Lung microvascular endothelial cell (primary cell): ENCODE measurements around the gene TMEM267. TPM values are rescaled to one million over a fixed set of nuclear protein-coding genes. Genes with fewer than 3 reads are reported as not detected.
"Not testable (repeated sequence)": the region's sequence is repeated elsewhere in the genome, so short reads cannot be mapped to it uniquely, and the experiment has no call there.

ENCODE experiments used
- DNase-seq, 2 donors: peaks; one replicate each; pipeline versions ENCODE4 v3.0.0 to v3.0.0-alpha.2; 2010; ENCODE audit warnings: low read depth in 2 of 2
- total RNA-seq: library from RNA; depleted of rRNA; stranded (reverse); fragments of >200 nt; gene quantifications from 2 replicates; pipeline ENCODE4 v1.2.1, GENCODE V29; 2014

Gene TMEM267
- total RNA-seq, 1 donor from 2014 or later: 7.7 TPM

GRCh38 chr5:43461066-43461465, 22.6 kb downstream of the TMEM267 start:
- no peak for DNase-seq

- no peak for DNase-seq
These were observed 27.1 kb downstream of the TMEM267 start for GRCh38 chr5:43456556-43456955.

DNA sequence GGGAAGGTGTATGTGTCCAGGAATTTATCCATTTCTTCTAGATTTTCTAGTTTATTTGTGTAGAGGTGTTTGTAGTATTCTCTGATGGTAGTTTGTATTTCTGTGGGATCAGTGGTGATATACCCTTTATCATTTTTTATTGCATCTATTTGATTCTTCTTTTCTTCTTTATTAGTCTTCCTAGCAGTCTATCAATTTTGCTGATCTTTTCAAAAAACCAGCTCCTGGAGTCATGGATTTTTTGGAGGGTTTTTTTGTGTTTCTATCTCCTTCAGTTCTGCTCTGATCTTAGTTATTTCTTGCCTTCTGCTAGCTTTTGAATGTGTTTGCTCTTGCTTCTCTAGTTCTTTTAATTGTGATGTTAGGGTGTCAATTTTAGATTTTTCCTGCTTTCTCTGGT, 42.1 kb downstream of the TMEM267 start:
- DNase-seq: not testable (repeated sequence)

DNA sequence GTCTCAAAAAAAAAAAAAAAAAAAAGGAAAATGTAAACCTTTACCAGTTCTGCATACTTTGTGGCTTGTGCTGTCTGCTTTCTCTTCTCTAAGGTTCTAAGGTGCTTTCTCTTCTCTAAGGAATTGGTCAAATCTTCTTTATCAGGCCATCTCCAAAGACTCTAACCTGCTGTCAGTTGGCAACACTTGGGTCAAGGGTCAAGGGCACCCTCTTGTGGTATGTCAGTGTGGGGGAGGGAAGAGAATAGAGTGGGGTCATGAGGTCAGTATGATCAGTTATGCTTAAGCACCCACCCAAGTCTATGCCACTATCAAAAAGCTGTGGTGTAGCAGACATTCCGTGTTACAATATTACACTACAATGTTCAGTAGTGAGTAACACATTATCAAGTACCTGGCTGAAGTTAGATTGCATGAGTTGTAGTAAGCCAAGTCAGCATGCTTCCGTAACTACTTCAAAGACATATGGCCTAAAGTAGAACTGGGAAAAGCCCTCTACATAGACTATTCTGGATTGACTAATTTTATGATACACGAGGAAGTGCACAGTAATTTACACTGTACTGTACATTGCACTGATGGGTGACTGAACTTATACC, 46.5 kb downstream of the TMEM267 start:
- DNase-seq: no peak

- DNase-seq: no peak
These were observed 50.3 kb downstream of the TMEM267 start for GRCh38 chr5:43433382-43433781.

DNA sequence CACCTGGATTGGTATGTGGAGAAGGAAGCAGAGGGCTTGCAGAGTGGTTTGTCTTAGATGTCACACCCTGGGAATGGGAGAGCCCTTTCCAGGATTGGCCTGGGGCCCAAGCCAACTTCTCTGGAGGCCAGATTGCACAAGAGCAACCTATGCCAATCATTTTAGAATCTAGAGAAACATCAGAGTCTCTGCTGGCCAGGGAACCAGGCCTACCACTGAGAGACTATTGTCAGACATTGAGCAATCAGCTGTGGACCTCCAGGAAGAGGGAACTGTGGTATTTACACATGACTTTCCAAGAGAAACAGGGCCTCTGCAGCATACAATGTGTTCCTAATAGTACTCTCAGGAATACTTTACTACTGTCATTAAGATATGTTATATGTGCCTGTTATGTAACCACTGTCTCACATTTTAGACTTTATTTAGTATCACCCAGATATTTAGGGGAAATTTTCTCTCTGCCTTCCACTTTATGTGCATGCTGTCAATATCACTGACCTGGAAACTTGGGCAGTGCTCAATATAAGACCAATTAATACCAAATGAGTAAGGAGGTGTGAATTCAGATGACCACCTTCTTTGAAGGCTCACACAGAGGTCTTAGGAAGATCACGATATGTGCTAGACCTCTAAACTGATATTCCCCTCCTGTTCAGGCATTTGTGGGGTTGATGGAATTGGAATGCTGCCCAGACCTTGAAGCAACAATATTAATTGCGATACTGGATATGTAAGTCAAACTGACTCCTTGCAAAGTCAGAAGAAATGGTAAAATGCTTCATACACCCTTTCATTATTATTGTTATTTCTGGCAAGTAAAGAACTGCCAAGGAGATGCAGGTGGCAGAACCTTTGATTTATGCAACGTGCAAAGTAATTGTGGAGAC, 50.9 kb downstream of the TMEM267 start:
- peak; percentile 3 to 69 for DNase-seq

- DNase-seq: no peak
These were observed 54.0 kb downstream of the TMEM267 start for GRCh38 chr5:43429706-43430105.

DNA sequence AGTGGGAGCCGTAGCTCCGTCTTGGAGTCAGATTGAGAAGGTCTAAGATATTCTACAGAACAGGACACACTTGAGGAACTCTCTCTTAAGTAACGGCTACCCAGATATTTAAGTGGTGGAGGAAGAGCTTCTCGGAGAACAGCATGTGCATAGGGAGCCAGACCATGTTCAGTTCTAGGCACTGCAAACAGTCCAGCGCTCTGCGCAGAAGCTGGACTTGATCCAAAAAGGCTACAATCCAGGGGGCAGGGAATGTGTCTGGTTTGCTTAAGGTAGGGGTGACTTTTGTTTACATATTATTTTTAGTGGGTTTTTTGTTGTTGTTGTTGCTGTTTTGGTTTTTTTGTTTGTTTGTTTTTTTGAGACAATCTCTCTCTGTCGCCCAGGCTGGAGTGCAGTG, 54.6 kb downstream of the TMEM267 start:
- no peak for DNase-seq

DNA sequence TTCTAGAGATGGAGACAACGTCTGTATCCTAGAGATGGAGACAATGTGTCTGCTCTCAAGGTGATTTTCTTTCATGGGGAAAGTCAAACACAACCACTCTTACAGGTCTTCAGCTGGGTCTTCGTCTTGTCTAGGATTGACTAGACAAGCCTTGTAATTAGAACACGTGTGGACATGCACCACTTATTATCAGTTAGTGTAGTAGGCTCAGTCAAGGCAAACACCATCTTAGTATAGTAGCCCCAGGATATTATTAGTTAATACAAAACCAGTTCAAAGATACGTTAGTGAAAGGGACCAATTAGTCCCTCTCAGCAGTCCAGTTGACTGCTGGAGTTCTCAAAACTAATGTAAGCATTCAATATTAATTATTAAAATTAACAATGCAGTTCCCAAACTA, 56.4 kb downstream of the TMEM267 start:
- DNase-seq: no peak

DNA sequence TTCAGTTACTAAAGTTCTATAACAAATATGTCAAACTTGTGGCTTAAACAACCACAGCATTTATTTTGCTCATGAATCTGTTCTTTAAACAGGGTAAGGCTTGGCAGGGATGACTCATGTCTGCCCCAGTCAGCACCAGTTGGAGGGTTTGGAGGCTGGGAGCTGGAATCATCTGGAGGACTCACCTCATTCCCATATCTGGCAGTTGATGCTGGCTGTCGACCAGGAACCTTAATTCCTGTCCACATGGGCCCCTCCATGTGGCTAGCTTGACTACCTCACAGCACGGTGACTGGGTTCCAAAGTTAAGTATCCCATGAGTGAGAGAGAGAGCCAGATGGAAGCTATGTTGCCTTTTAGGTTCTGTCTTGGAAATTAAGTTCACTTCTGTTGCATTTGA, 57.7 kb downstream of the TMEM267 start:
- peak; percentile 10 to 26 for DNase-seq

GRCh38 chr5:43423086-43423485, 60.6 kb downstream of the TMEM267 start:
- DNase-seq: not testable (repeated sequence)

DNA sequence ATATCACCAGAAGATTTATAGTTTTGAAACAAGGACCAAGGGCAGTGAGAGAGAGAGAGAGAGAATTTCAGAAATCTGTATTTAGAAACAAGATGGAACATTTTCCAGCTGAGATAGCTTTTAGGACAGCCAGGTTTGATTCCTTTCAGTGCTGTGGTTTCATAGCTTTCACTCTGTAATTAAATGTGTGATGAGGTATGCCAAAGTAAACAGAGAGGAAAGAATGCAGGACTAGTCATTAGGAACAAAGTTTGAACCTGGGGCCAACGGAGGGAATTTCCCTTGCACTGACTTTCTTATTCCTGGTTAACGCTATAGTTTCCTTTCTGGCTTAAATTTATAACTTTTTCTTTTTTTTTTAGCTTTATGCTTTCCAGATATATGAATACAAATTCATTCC, 61.5 kb downstream of the TMEM267 start:
- DNase-seq: peak; percentile 21 to 74

DNA sequence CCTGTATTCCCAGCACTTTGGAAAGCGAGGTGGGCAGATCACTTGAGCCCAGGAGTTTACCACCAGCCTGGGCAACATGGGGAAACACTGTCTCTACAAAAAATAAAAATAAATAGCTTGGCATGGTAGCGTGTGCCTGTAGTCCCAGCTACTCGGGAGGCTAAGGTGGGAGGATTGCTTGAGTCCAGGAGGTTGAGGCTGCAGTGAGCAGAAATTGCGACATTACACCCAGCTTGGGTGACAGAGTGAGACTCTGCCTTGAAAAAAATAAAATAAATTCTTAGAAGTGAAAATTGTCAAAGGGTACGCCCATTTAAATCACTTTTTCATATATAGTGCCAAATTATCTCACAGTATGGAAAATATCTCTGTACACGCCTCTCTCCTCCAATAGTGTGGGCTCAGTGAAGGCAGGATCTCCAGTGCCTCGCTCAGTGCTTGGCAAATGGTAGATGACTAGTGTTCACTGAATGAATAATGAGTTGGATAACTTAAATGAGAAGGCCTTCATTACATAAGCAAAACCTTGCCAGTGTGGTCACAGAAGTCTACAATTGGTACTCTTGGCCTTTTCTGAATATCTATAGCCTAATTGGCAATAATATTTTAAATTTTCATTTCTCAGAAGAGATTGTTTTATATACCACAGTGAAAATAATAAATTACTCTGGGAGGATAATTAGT, 62.1 kb downstream of the TMEM267 start:
- no peak for DNase-seq

DNA sequence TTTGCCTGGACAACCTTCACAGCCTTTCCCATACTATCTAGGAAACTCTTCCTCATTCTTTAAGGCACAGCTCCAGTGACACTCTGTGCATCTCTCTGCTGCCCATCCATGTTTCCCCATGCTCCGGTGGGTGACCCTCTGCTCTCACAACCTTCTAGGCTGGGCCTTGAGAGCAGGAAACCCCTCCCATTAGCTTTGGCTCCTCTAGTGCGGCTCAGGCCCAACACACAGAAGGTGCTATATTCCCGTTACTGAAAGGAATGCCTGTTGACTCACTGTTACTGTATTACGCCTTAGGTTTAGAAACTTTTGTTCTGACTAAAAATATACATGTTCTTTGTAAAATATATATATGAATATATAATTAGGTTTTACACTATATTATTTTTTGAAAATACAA, 63.4 kb downstream of the TMEM267 start:
- no peak for DNase-seq

DNA sequence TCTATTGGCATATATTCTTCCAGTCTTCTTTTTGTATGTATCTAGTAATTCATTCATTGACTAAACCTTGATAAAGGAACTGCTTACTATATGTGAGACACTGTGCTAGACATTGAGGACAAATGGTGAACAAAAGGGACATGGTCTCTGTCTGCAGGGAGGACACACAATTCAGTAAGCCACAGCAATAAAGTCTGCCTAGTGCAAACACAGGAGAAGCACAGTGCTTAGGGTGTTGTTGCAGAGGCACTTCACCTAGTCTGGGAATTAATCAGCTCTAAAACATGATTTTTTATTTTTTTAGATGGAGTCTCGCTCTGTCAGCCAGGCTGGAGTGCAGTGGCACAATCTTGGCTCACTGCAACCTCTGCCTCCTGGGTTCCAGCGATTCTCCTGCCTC, 65.1 kb downstream of the TMEM267 start:
- no peak for DNase-seq

GRCh38 chr5:43416803-43417394, 66.8 kb downstream of the TMEM267 start:
- no peak for DNase-seq

DNA sequence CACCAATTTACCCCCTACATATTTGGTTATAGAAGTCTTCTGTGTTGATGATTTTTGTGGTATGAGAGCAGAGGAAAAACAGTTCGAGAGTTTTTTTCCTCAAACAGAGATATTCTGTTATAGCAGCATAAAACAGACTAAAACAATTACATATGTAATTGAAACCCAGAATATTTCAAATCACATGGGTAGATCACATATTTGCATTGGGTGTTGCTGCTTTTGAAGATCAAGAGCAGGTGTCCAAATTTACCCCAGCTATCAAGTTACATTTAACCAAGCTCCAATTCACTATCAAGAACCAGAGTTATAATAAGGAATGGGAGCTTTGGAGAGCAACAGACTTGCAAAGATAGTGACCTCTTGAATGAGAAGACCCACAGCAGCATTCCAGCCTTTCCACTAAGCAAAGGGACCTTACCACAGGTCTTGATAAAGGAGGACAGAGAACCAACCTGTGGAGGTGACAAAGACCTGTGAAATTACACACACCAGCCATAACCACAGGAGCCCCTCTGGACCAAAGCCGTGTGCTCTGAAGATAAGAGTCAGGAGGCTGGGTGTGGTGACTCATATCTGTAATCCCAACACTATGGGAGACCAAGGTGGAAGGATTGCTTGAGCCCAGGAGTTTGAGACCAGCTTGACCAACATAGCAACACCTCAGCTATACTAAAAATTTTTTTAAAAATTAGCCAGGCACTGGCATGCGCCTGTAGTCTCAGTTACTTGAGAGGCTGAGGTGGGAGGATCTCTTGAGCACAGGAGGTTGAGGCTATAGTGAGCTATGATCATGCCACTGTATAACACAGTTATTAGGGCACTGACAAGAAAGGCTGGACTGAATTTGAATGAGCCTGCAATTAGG, 67.5 kb downstream of the TMEM267 start:
- no peak for DNase-seq

DNA sequence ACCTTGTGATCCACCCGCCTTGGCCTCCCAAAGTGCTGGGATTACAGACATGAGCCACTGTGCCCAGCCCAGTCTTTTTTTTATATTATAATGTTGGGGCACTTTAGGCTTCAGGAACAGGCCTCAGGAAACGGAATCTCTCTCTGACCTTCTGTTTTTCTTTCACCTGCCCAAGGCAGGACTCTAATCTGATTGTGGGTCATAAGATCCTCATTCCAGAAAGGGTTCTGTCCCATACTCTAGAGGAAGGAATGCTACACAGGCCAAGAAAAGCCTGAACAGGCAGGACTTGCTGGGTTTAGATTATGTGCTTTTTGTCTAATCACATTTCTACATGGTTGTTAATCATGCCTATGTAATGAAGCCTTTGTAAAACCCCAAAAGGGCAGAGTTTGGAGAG, 69.7 kb downstream of the TMEM267 start:
- DNase-seq: no peak

DNA sequence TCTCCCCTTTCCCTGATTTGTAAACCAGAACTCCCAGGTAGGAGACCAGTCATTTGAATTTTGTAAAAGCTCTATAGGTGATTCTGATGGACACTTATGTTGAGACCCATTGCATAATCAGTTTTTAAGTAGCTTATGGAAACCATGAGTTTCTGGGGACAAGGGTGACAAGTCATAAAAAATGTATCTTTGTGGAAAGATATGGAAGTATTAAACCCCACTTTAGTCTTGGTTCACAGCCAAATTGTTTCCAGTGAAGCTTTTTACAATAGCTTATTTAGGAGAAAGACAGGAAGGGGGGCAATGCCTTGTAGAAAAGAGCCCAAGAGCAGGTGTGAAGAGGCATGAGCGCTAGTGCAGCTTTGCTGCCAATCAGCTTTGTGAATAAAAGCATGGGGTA, 71.0 kb downstream of the TMEM267 start:
- DNase-seq: no peak

- no peak for DNase-seq
These were observed 71.5 kb downstream of the TMEM267 start, which contains the start of gene CCL28 for GRCh38 chr5:43412156-43412555. Gene CCL28 (minus strand): TSS chr5:43412391. CDS start chr5:43412316, 75 bp downstream.

GRCh38 chr5:43411495-43411894, 72.2 kb downstream of the TMEM267 start:
- no peak for DNase-seq
